ENCODE results near the gene SLC12A7.

GRCh38 chr5:1044117-1044516, 67.7 kb downstream of the SLC12A7 start:
- TF ChIP-seq, protein P1, sequence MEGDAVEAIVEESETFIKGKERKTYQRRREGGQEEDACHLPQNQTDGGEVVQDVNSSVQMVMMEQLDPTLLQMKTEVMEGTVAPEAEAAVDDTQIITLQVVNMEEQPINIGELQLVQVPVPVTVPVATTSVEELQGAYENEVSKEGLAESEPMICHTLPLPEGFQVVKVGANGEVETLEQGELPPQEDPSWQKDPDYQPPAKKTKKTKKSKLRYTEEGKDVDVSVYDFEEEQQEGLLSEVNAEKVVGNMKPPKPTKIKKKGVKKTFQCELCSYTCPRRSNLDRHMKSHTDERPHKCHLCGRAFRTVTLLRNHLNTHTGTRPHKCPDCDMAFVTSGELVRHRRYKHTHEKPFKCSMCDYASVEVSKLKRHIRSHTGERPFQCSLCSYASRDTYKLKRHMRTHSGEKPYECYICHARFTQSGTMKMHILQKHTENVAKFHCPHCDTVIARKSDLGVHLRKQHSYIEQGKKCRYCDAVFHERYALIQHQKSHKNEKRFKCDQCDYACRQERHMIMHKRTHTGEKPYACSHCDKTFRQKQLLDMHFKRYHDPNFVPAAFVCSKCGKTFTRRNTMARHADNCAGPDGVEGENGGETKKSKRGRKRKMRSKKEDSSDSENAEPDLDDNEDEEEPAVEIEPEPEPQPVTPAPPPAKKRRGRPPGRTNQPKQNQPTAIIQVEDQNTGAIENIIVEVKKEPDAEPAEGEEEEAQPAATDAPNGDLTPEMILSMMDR (conservative IDR thresholded peaks at IDR 0.05): no peak
- no peak for TF ChIP-seq ZFX (IDR thresholded peaks at IDR 0.05)
